Esophagus muscularis mucosa (tissue), 3 donors: ENCODE data around the gene NBEAL2.

Source experiments
- CTCF ChIP-seq, 3 experiments: fragments of 200-600 bp in 2 of 3; fragments of 450-650 bp in 1 of 3; sonication (generic) in 2 of 3; IDR thresholded peaks; one replicate each; pipeline ENCODE4 v1.5.1; 2017 to 2019; ENCODE audit warnings: antibody characterized with exemption in 3 of 3, mild to moderate bottlenecking in 2 of 3, moderate library complexity in 1 of 3
- POLR2A ChIP-seq: fragments of 450-650 bp; IDR thresholded peaks from one replicate; pipeline ENCODE4 v1.6.1; 2017; ENCODE audit warnings: antibody characterized with exemption, moderate library complexity, mild to moderate bottlenecking, low read depth

GRCh38 chr3:47001731-47002170 lies 22.3 kb downstream of the NBEAL2 start:
- TF ChIP-seq POLR2A: no peak
- no peak for TF ChIP-seq CTCF (IDR thresholded peaks at IDR 0.05)
